ENCODE data around the gene LRRC2. TPM values are rescaled to one million over a fixed set of nuclear protein-coding genes. Genes with fewer than 3 reads are reported as not detected.

Gene LRRC2
- total RNA-seq, 4 donors from 2014 or later: 1.1 to 7.7 (median 5.0) TPM

DNA sequence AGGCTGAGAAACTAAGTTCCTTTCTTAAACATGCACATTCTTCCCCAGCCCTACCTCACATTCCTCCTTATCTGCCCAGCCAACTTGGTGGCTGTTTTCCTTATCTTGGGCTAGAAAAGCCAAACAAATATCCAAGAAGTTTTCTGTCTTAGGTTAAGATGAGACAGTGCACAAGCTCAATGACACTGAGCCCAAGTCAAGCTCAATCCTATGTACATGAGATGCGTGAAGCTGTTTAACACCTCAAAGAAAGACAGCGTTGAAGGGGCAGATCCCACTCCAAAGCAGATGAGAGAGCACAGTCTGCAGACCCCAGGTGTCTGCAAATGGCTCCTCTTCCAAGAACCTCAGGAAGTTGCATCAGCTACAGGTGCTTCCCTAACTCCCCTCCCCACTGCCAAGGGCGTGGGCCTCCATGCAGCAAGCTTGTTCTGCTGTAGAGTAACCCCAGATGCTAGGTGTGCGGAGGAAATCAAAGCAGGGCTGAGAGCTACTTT is 16.6 kb downstream of the LRRC2 start:
- TF ChIP-seq CTCF (IDR thresholded peaks at IDR 0.05; ENCODE audit: low read depth): no peak

GRCh38 chr3:46546896-46547440 is 19.1 kb downstream of the LRRC2 start:
- TF ChIP-seq CTCF (IDR thresholded peaks at IDR 0.05; ENCODE audit: low read depth): no peak

- TF ChIP-seq CTCF (IDR thresholded peaks at IDR 0.05; ENCODE audit: low read depth): no peak
Measured at GRCh38 chr3:46545818-46546630, 20.1 kb downstream of the LRRC2 start.

- TF ChIP-seq CTCF (IDR thresholded peaks at IDR 0.05; ENCODE audit: low read depth): no peak
Measured at GRCh38 chr3:46544771-46545503, 21.2 kb downstream of the LRRC2 start.

GRCh38 chr3:46542801-46543201 is 23.3 kb downstream of the LRRC2 start:
- no peak for TF ChIP-seq CTCF (IDR thresholded peaks at IDR 0.05; ENCODE audit: low read depth)

GRCh38 chr3:46542344-46542743 is 23.8 kb downstream of the LRRC2 start:
- no peak for TF ChIP-seq CTCF (IDR thresholded peaks at IDR 0.05; ENCODE audit: low read depth)

- TF ChIP-seq CTCF (IDR thresholded peaks at IDR 0.05; ENCODE audit: low read depth): no peak
Measured at GRCh38 chr3:46541835-46542234, 24.3 kb downstream of the LRRC2 start.
